Measurements from ENCODE around the gene CYP2W1.

The CYP2W1 gene

DNA sequence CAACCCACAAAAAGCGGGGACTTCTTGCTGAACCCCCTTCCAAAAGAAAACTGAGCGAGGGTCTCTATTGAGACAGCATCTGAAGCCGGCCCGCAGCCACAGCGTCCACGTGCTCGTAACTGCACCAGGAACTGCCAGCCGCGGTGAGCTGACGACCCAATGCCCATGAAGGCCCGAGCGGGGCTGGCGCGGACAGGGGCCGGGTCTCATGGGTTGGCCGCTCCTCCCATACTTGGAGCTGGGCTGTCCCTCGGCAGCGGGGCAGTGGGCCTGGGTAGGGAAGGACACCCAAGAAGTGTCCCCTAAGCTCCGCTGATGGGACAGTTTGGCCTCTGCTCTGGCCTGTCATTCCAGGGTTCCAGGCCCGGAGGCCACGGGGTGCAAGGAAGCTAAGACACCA is 22.3 kb downstream of the CYP2W1 start:
- Histone ChIP-seq H3K9ac (ENCODE audit: low read length) (no peak overlapping the region), H3K27ac (ENCODE audit: low read depth, low read length) (no peak overlapping the region), H3K27me3 (ENCODE audit: control insufficient read depth, insufficient read depth, low read length) (no peaks in the 10 kb centered on the region), H3K4me3 (ENCODE audit: low read length) (no peak overlapping the region), H3K4me1 (ENCODE audit: control insufficient read depth, insufficient read depth, low read length) (no peaks in the 10 kb centered on the region), H3K36me3 (ENCODE audit: control insufficient read depth, insufficient read depth, low read length) (no peaks in the 10 kb centered on the region)

DNA sequence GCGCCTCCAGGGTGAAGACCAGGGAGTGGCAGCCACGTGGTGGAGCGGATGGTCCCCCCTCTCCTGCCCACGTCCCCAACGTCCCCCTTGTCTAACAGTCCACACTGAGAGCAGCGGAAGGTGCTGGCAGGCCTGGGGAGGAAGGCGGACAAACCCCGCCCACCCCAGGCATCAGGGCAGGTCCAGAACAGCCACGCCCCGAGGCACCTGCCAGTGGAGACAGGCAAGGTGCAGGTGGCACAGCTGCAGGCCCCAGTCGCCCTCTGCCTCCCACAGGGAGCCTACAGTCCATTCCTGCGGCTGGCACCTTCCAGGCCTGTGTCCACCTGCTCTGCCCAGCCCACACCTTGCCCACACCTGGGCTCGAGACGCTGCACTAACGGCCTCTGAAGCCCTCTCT is 24.9 kb downstream of the CYP2W1 start:
- H3K4me3 ChIP-seq (ENCODE audit: low read length) = no peak overlapping the region
- no peaks in the 10 kb centered on the region for H3K27me3 ChIP-seq (ENCODE audit: control insufficient read depth, insufficient read depth, low read length)
- no peaks in the 10 kb centered on the region for H3K36me3 ChIP-seq (ENCODE audit: control insufficient read depth, insufficient read depth, low read length)
- H3K27ac ChIP-seq (ENCODE audit: low read depth, low read length) = no peak overlapping the region
- H3K4me1 ChIP-seq (ENCODE audit: control insufficient read depth, insufficient read depth, low read length) = no peaks in the 10 kb centered on the region
- H3K9ac ChIP-seq (ENCODE audit: low read length) = no peak overlapping the region

- Histone ChIP-seq H3K27me3 (ENCODE audit: control insufficient read depth, insufficient read depth, low read length) (no peaks in the 10 kb centered on the region), H3K4me1 (ENCODE audit: control insufficient read depth, insufficient read depth, low read length) (no peaks in the 10 kb centered on the region), H3K9ac (ENCODE audit: low read length) (no peak overlapping the region), H3K4me3 (ENCODE audit: low read length) (no peak overlapping the region), H3K27ac (ENCODE audit: low read depth, low read length) (no peak overlapping the region), H3K36me3 (ENCODE audit: control insufficient read depth, insufficient read depth, low read length) (no peaks in the 10 kb centered on the region)
Measured at GRCh38 chr7:1008733-1009363, 25.9 kb downstream of the CYP2W1 start.

- Histone ChIP-seq H3K27me3 (ENCODE audit: control insufficient read depth, insufficient read depth, low read length) (no peaks in the 10 kb centered on the region), H3K36me3 (ENCODE audit: control insufficient read depth, insufficient read depth, low read length) (no peaks in the 10 kb centered on the region), H3K9ac (ENCODE audit: low read length) (no peak overlapping the region), H3K4me3 (ENCODE audit: low read length) (no peak overlapping the region), H3K27ac (ENCODE audit: low read depth, low read length) (no peak overlapping the region), H3K4me1 (ENCODE audit: control insufficient read depth, insufficient read depth, low read length) (no peaks in the 10 kb centered on the region)
Measured at GRCh38 chr7:1009747-1010146, 26.8 kb downstream of the CYP2W1 start.

- H3K9ac ChIP-seq (ENCODE audit: low read length) = no peak overlapping the region
- H3K27ac ChIP-seq (ENCODE audit: low read depth, low read length) = no peak overlapping the region
- H3K27me3 ChIP-seq (ENCODE audit: control insufficient read depth, insufficient read depth, low read length) = no peaks in the 10 kb centered on the region
- no peaks in the 10 kb centered on the region for H3K36me3 ChIP-seq (ENCODE audit: control insufficient read depth, insufficient read depth, low read length)
- H3K4me1 ChIP-seq (ENCODE audit: control insufficient read depth, insufficient read depth, low read length) = no peaks in the 10 kb centered on the region
- no peak overlapping the region for H3K4me3 ChIP-seq (ENCODE audit: low read length)
Measured at GRCh38 chr7:1010226-1010625, 27.2 kb downstream of the CYP2W1 start.

DNA sequence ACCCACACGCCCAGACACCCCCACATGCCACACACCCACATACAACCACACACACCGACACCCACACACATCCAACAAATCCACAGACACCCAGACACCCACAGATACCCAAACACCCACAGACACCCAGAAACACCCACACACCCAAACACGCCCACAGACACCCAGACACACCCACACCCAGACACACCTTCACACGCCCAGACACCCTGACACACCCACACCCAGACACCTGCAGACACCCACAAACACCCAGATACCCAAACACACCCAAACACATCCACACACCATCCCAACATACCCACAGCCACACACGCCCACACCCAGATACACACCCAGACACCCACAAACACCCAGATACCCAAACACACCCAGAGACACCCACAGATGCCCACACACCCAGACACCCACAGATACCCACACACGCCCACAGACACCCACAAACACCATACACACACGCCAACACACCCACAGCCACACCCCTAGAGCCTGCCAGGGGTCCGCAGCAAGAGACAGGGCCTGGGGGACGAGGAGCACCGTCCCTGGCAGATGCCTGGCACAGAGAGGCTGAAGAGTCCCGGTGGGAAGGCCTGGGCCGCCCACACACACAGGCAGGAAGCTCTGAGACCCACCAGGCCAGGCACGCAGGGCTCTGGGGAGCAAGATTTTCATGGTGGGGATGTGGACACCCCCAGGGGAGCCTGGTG is 28.5 kb downstream of the CYP2W1 start:
- no peaks in the 10 kb centered on the region for H3K4me1 ChIP-seq (ENCODE audit: control insufficient read depth, insufficient read depth, low read length)

GRCh38 chr7:1012004-1012715 is 29.2 kb downstream of the CYP2W1 start:
- Histone ChIP-seq H3K4me3 (ENCODE audit: low read length) (no peak overlapping the region), H3K27ac (ENCODE audit: low read depth, low read length) (no peak overlapping the region), H3K36me3 (ENCODE audit: control insufficient read depth, insufficient read depth, low read length) (no peaks in the 10 kb centered on the region), H3K4me1 (ENCODE audit: control insufficient read depth, insufficient read depth, low read length) (no peaks in the 10 kb centered on the region), H3K27me3 (ENCODE audit: control insufficient read depth, insufficient read depth, low read length) (no peaks in the 10 kb centered on the region), H3K9ac (ENCODE audit: low read length) (no peak overlapping the region)

More for the DNA sequence above, 28.5 kb downstream of the CYP2W1 start:
- Histone ChIP-seq H3K27me3 (ENCODE audit: control insufficient read depth, insufficient read depth, low read length) (no peaks in the 10 kb centered on the region), H3K27ac (ENCODE audit: low read depth, low read length) (no peak overlapping the region), H3K9ac (ENCODE audit: low read length) (no peak overlapping the region), H3K4me3 (ENCODE audit: low read length) (no peak overlapping the region), H3K36me3 (ENCODE audit: control insufficient read depth, insufficient read depth, low read length) (no peaks in the 10 kb centered on the region)

GRCh38 chr7:1012716-1013095 is 29.7 kb downstream of the CYP2W1 start:
- Histone ChIP-seq H3K36me3 (ENCODE audit: control insufficient read depth, insufficient read depth, low read length) (no peaks in the 10 kb centered on the region), H3K27ac (ENCODE audit: low read depth, low read length) (no peak overlapping the region), H3K27me3 (ENCODE audit: control insufficient read depth, insufficient read depth, low read length) (no peaks in the 10 kb centered on the region), H3K4me1 (ENCODE audit: control insufficient read depth, insufficient read depth, low read length) (no peaks in the 10 kb centered on the region), H3K9ac (ENCODE audit: low read length) (no peak overlapping the region), H3K4me3 (ENCODE audit: low read length) (no peak overlapping the region)

DNA sequence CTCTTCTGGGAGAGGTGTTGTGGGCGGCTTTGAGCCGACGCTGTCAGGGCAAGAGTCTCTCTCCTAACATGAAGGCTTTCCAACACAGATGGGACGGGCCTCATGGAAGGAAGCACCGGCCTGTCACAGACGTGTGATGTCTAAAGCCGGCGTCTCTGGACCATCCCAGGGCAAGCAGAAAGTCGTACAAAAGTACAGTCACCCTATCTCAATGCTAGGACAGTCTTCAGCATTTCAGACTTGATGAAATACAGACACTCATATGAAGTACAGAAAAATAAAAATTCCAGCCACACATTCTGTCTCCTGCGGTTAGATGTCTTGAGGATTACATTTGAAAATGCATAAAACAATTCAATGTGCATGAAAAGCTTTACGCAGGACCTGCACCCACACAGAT is 30.6 kb downstream of the CYP2W1 start:
- Histone ChIP-seq H3K9ac (ENCODE audit: low read length) (no peak overlapping the region), H3K4me3 (ENCODE audit: low read length) (no peak overlapping the region), H3K27ac (ENCODE audit: low read depth, low read length) (no peak overlapping the region), H3K4me1 (ENCODE audit: control insufficient read depth, insufficient read depth, low read length) (no peaks in the 10 kb centered on the region), H3K36me3 (ENCODE audit: control insufficient read depth, insufficient read depth, low read length) (no peaks in the 10 kb centered on the region), H3K27me3 (ENCODE audit: control insufficient read depth, insufficient read depth, low read length) (no peaks in the 10 kb centered on the region)

DNA sequence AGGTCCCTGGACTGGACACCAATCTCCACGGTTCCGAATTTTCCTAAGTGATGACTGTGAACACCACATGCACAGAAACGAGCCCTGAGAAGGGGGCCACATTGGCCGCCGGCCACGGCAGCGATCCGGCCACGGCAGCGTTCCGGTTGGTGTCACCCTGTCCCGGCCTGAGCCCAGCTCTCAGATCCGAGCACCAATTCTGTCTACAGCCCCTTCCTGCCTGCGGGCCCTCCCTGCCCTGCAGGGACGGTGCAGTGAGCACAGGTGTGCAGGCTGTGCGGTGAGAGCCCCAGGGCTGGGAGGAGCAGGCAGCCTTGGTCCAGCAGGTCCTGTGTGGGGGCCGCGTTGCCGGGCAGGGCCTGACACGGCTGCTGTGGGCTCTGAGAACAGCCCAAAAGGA is 31.7 kb downstream of the CYP2W1 start:
- no peaks in the 10 kb centered on the region for H3K27me3 ChIP-seq (ENCODE audit: control insufficient read depth, insufficient read depth, low read length)
- H3K36me3 ChIP-seq (ENCODE audit: control insufficient read depth, insufficient read depth, low read length) = no peaks in the 10 kb centered on the region
- no peaks in the 10 kb centered on the region for H3K4me1 ChIP-seq (ENCODE audit: control insufficient read depth, insufficient read depth, low read length)
- H3K9ac ChIP-seq (ENCODE audit: low read length) = no peak overlapping the region
- H3K27ac ChIP-seq (ENCODE audit: low read depth, low read length) = no peak overlapping the region
- no peak overlapping the region for H3K4me3 ChIP-seq (ENCODE audit: low read length)

GRCh38 chr7:1015196-1016121 is 32.5 kb downstream of the CYP2W1 start:
- H3K36me3 ChIP-seq (ENCODE audit: control insufficient read depth, insufficient read depth, low read length) = no peaks in the 10 kb centered on the region
- H3K4me1 ChIP-seq (ENCODE audit: control insufficient read depth, insufficient read depth, low read length) = no peaks in the 10 kb centered on the region
- H3K27me3 ChIP-seq (ENCODE audit: control insufficient read depth, insufficient read depth, low read length) = no peaks in the 10 kb centered on the region
- no peak overlapping the region for H3K4me3 ChIP-seq (ENCODE audit: low read length)
- no peak overlapping the region for H3K9ac ChIP-seq (ENCODE audit: low read length)
- H3K27ac ChIP-seq (ENCODE audit: low read depth, low read length) = no peak overlapping the region
